AG04450 (cell line): ENCODE measurements around the gene MYLK2. TPM values are rescaled to one million over a fixed set of nuclear protein-coding genes. Genes with fewer than 3 reads are reported as not detected.

Experiments
- polyA plus RNA-seq: library from polyadenylated mRNA; depleted of rRNA; stranded (reverse); fragments of >200 nt; gene quantifications from 2 replicates; pipeline ENCODE4 v1.2.3, GENCODE V29; 2011; rRNA removed
- small RNA-seq: library from RNA; depleted of rRNA; stranded (forward); fragments of <200 nt; gene quantifications from one replicate; pipeline ENCODE3, GENCODE V24; 2012; ENCODE audit warnings: low read depth; ENCODE audit not compliant: insufficient read length

The MYLK2 gene
- polyA plus RNA-seq, 1 experiment: not detected

Small RNAs within 50 kb of the gene (small RNA-seq; reads per million reads assigned to genes)
- not detected for gene AL160175.1

Other genes starting within 250 kb of the MYLK2 start
- 7.8 and 11.1 TPM in 2 replicates for gene ID1, start 214.1 kb upstream of the MYLK2 start, polyA plus RNA-seq
- gene COX4I2, start 181.4 kb upstream of the MYLK2 start, polyA plus RNA-seq: not detected in 2 replicates
- gene BCL2L1, start 96.5 kb upstream of the MYLK2 start, polyA plus RNA-seq: 57.5 and 58.6 TPM in 2 replicates
- 19.8 and 24.4 TPM in 2 replicates for gene TPX2, start 80.1 kb upstream of the MYLK2 start, polyA plus RNA-seq
- not detected in 2 replicates for gene FOXS1, start 26.2 kb downstream of the MYLK2 start, polyA plus RNA-seq
- gene DUSP15, start 51.2 kb downstream of the MYLK2 start, polyA plus RNA-seq: not detected in 2 replicates
- not detected in 2 replicates for gene TTLL9, start 51.3 kb downstream of the MYLK2 start, polyA plus RNA-seq
- gene PDRG1, start 132.7 kb downstream of the MYLK2 start, polyA plus RNA-seq: 13.1 and 13.2 TPM in 2 replicates
- gene XKR7, start 148.8 kb downstream of the MYLK2 start, polyA plus RNA-seq: not detected in 2 replicates
- not detected in 2 replicates for gene CCM2L, start 191.1 kb downstream of the MYLK2 start, polyA plus RNA-seq
- not detected in 2 replicates for gene HCK, start 232.9 kb downstream of the MYLK2 start, polyA plus RNA-seq